8988T (cell line): Measurements from ENCODE around the gene NUP54.

Experiments
- DNase-seq: peaks from one replicate; pipeline ENCODE4 v3.0.0; 2011

Gene NUP54

GRCh38 chr4:76148142-76148865 lies at the start of gene NUP54:
Gene NUP54 (minus strand): TSS chr4:76148397. CDS start chr4:76148374, 23 bp downstream.
- DNase-seq = peak; percentile 45

- no peak for DNase-seq
Measured at GRCh38 chr4:76197031-76197743, 49.0 kb upstream of the NUP54 start.

GRCh38 chr4:76196376-76196775 lies 48.2 kb upstream of the NUP54 start:
- no peak for DNase-seq

GRCh38 chr4:76195326-76195725 lies 47.1 kb upstream of the NUP54 start:
- DNase-seq = no peak

- DNase-seq = no peak
Measured at GRCh38 chr4:76194325-76194724, 46.1 kb upstream of the NUP54 start.

GRCh38 chr4:76192236-76192635 lies 44.0 kb upstream of the NUP54 start:
- DNase-seq = no peak

- no peak for DNase-seq
Measured at GRCh38 chr4:76188557-76188956, 40.4 kb upstream of the NUP54 start.

GRCh38 chr4:76188149-76188548 lies 40.0 kb upstream of the NUP54 start:
- no peak for DNase-seq

- no peak for DNase-seq
Measured at GRCh38 chr4:76187152-76187551, 39.0 kb upstream of the NUP54 start.

- no peak for DNase-seq
Measured at GRCh38 chr4:76182463-76182862, 34.3 kb upstream of the NUP54 start.

GRCh38 chr4:76179398-76180318 lies 31.5 kb upstream of the NUP54 start:
- DNase-seq = peak; percentile 39

- no peak for DNase-seq
Measured at GRCh38 chr4:76178296-76178695, 30.1 kb upstream of the NUP54 start.

GRCh38 chr4:76177709-76178108 lies 29.5 kb upstream of the NUP54 start:
- no peak for DNase-seq

GRCh38 chr4:76175336-76175735 lies 27.1 kb upstream of the NUP54 start:
- DNase-seq = no peak

- DNase-seq = no peak
Measured at GRCh38 chr4:76174216-76174615, 26.0 kb upstream of the NUP54 start.

- DNase-seq = no peak
Measured at GRCh38 chr4:76168688-76169087, 20.5 kb upstream of the NUP54 start.

GRCh38 chr4:76166480-76166879 lies 18.3 kb upstream of the NUP54 start:
- DNase-seq = no peak

GRCh38 chr4:76160355-76160754 lies 12.2 kb upstream of the NUP54 start:
- DNase-seq = no peak

- DNase-seq = no peak
Measured at GRCh38 chr4:76156635-76157034, 8.4 kb upstream of the NUP54 start.

- no peak for DNase-seq
Measured at GRCh38 chr4:76155979-76156378, 7.8 kb upstream of the NUP54 start.

GRCh38 chr4:76153356-76153755 lies 5.2 kb upstream of the NUP54 start:
- no peak for DNase-seq

- DNase-seq = peak; percentile 32
Measured at GRCh38 chr4:76147454-76148141, 599 bp downstream of the NUP54 start.

- DNase-seq = no peak
Measured at GRCh38 chr4:76144546-76144945, 3.7 kb downstream of the NUP54 start.
